H1 (cell line): ENCODE results near the gene FAM221B. TPM values are rescaled to one million over a fixed set of nuclear protein-coding genes. Genes with fewer than 3 reads are reported as not detected.

Experiments used
- CTCF ChIA-PET: fragments of 300-600 bp; sonication (Branson Sonifier 250); formaldehyde crosslinking; loops from one replicate; lab custom pipeline; 2021; ENCODE audit not compliant: partially characterized antibody; lab: Charles Lee
- POLR2A ChIA-PET: fragments of 300-600 bp; sonication (Branson Sonifier 250); formaldehyde crosslinking; loops from one replicate; lab custom pipeline; 2021; ENCODE audit warnings: inconsistent platforms; ENCODE audit not compliant: partially characterized antibody; lab: Charles Lee
- DNase-seq, 2 experiments: peaks; one replicate each; pipeline versions ENCODE4 v3.0.0 to v3.0.0-alpha.2; 2010 to 2022; ENCODE audit warnings: low spot score in 2 of 2, low read depth in 1 of 2, mixed read lengths in 1 of 2
- FAIRE-seq: peaks from 2 replicates; lab custom pipeline; 2011; peaks lifted over from hg19 to GRCh38; lab: Jason Lieb, UNC
- H2AFZ ChIP-seq: 2 replicates; pipeline ENCODE4 v1.8.1; 2012; ENCODE audit warnings: low read length, inconsistent platforms
- H2AK5ac ChIP-seq: 2 replicates; pipeline ENCODE4 v1.6.1; 2013; ENCODE audit warnings: low read depth, low read length
- H2BK120ac ChIP-seq: replicated peaks from 2 replicates; pipeline ENCODE3; 2013; ENCODE audit warnings: low read depth, low read length, inconsistent platforms
- H2BK12ac ChIP-seq: 2 replicates; pipeline ENCODE4 v1.6.1; 2013; ENCODE audit warnings: low read depth, low read length
- H2BK15ac ChIP-seq: 2 replicates; pipeline ENCODE4 v1.6.1; 2013; ENCODE audit warnings: low read length
- H2BK20ac ChIP-seq: 2 replicates; pipeline ENCODE4 v1.6.1; 2013; ENCODE audit warnings: low read length
- H2BK5ac ChIP-seq: 2 replicates; pipeline ENCODE4 v1.6.1; 2013; ENCODE audit warnings: low read depth, low read length
- H3K14ac ChIP-seq: 2 replicates; pipeline ENCODE4 v1.6.1; 2013; ENCODE audit warnings: inconsistent platforms; ENCODE audit not compliant: insufficient read length
- H3K18ac ChIP-seq: 2 replicates; pipeline ENCODE4 v1.6.1; 2013; ENCODE audit warnings: low read length; ENCODE audit errors: extremely low read depth
- H3K23ac ChIP-seq: 2 replicates; pipeline ENCODE4 v1.6.1; 2013; ENCODE audit warnings: inconsistent platforms; ENCODE audit not compliant: insufficient read length
- H3K23me2 ChIP-seq: 2 replicates; pipeline ENCODE4 v1.6.1; 2013; ENCODE audit warnings: low read depth, low read length
- H3K27ac ChIP-seq: 2 replicates; pipeline ENCODE4 v1.6.1; 2011; ENCODE audit warnings: low read depth, low read length, inconsistent platforms
- H3K27me3 ChIP-seq, 4 experiments: replicated peaks in 1 of 4; 1 replicate in 1 of 4; 2 replicates in 3 of 4; pipeline versions ENCODE4 v1.6.1 to v1.8.1; 2011 to 2013; ENCODE audit warnings: low read length in 3 of 4, mild to moderate bottlenecking in 3 of 4, inconsistent platforms in 2 of 4, mixed read lengths in 2 of 4, moderate library complexity in 1 of 4; ENCODE audit not compliant: control insufficient read depth in 3 of 4, insufficient read depth in 3 of 4; ENCODE audit errors: extremely low read depth in 1 of 4
- H3K36me3 ChIP-seq, 4 experiments: 2 replicates each; pipeline versions ENCODE4 v1.6.1 to v1.8.1; 2011 to 2013; ENCODE audit warnings: mild to moderate bottlenecking in 4 of 4, low read length in 3 of 4, moderate library complexity in 2 of 4, control low read depth in 1 of 4, inconsistent platforms in 1 of 4; ENCODE audit not compliant: insufficient read depth in 4 of 4, control insufficient read depth in 2 of 4
- H3K4ac ChIP-seq: replicated peaks from 2 replicates; pipeline ENCODE3; 2013; ENCODE audit warnings: low read length, low read depth, mixed read lengths, inconsistent platforms; ENCODE audit not compliant: insufficient read length
- H3K4me1 ChIP-seq, 4 experiments: replicated peaks in 1 of 4; 1 replicate in 1 of 4; 2 replicates in 3 of 4; pipeline versions ENCODE4 v1.6.1 to v1.8.1; 2011 to 2013; ENCODE audit warnings: low read length in 3 of 4, inconsistent platforms in 2 of 4, mixed read lengths in 1 of 4; ENCODE audit not compliant: insufficient read depth in 4 of 4, control insufficient read depth in 3 of 4
- H3K4me2 ChIP-seq, 2 experiments: 2 replicates each; pipeline versions ENCODE4 v1.6.1 to v1.8.1; 2011 to 2013; ENCODE audit warnings: low read depth in 2 of 2, low read length in 2 of 2, control low read depth in 1 of 2, inconsistent platforms in 1 of 2, mild to moderate bottlenecking in 1 of 2; ENCODE audit not compliant: insufficient read depth in 1 of 2
- H3K4me3 ChIP-seq, 4 experiments: fragments of 200-600, 300-600 bp in 1 of 4; sonication (generic), shearing (Covaris generic), sonication (Bioruptor Twin) in 1 of 4; 2 replicates each; pipeline versions ENCODE4 v1.5.1 to v1.8.1; 2011 to 2016; ENCODE audit warnings: low read length in 4 of 4, low read depth in 3 of 4, control low read depth in 2 of 4, inconsistent platforms in 2 of 4, mild to moderate bottlenecking in 2 of 4, mixed read lengths in 1 of 4, moderate library complexity in 1 of 4; ENCODE audit not compliant: insufficient read depth in 2 of 4; ENCODE audit errors: extremely low read depth in 1 of 4
- H3K56ac ChIP-seq: replicated peaks from 2 replicates; pipeline ENCODE3; 2013; ENCODE audit warnings: low read depth, mild to moderate bottlenecking, mixed read lengths, low read length, inconsistent platforms; ENCODE audit not compliant: insufficient read length
- H3K79me1 ChIP-seq: 2 replicates; pipeline ENCODE4 v1.6.1; 2013; ENCODE audit warnings: low read depth, low read length, control low read depth
- H3K79me2 ChIP-seq, 2 experiments: 2 replicates each; pipeline versions ENCODE4 v1.6.1 to v1.8.1; 2012 to 2013; ENCODE audit warnings: low read length in 2 of 2, mild to moderate bottlenecking in 2 of 2, inconsistent platforms in 1 of 2; ENCODE audit not compliant: insufficient read depth in 2 of 2, control insufficient read depth in 1 of 2
- H3K9ac ChIP-seq, 4 experiments: replicated peaks in 1 of 4; 1 replicate in 1 of 4; 2 replicates in 3 of 4; pipeline versions ENCODE4 v1.6.1 to v1.8.1; 2011 to 2013; ENCODE audit warnings: low read depth in 3 of 4, low read length in 3 of 4, control low read depth in 2 of 4, mild to moderate bottlenecking in 2 of 4, moderate library complexity in 2 of 4, inconsistent platforms in 1 of 4; ENCODE audit errors: extremely low read depth in 1 of 4
- H3K9me3 ChIP-seq, 2 experiments: 2 replicates each; pipeline versions ENCODE4 v1.6.1 to v1.8.1; 2012 to 2013; ENCODE audit warnings: mild to moderate bottlenecking in 2 of 2, moderate library complexity in 2 of 2, control low read depth in 1 of 2, inconsistent platforms in 1 of 2, low read depth in 1 of 2, low read length in 1 of 2, mixed read lengths in 1 of 2; ENCODE audit not compliant: insufficient read depth in 2 of 2
- H4K20me1 ChIP-seq, 2 experiments: replicated peaks in 1 of 2; 2 replicates each; pipeline versions ENCODE3 to v1.8.1; 2011 to 2013; ENCODE audit warnings: inconsistent platforms in 2 of 2, low read length in 2 of 2, mild to moderate bottlenecking in 1 of 2; ENCODE audit not compliant: insufficient read depth in 2 of 2, control insufficient read depth in 1 of 2
- H4K5ac ChIP-seq: 2 replicates; pipeline ENCODE4 v1.6.1; 2013; ENCODE audit warnings: low read length, low read depth, mixed read lengths, inconsistent platforms; ENCODE audit not compliant: insufficient read length
- H4K8ac ChIP-seq: 2 replicates; pipeline ENCODE4 v1.8.0; 2013; ENCODE audit warnings: mild to moderate bottlenecking, moderate library complexity, low read length, inconsistent platforms; ENCODE audit not compliant: insufficient read depth; ENCODE audit errors: extremely low read depth
- H4K91ac ChIP-seq: replicated peaks from 2 replicates; pipeline ENCODE3; 2013; ENCODE audit warnings: low read length, mixed read lengths, inconsistent platforms; ENCODE audit not compliant: insufficient read length
- CREB1 ChIP-seq: IDR thresholded peaks from 2 replicates; pipeline ENCODE4 v1.6.1; 2012; ENCODE audit warnings: inconsistent platforms
- CTCF ChIP-seq, 3 experiments: IDR thresholded peaks; 1 replicate in 2 of 3; 2 replicates in 1 of 3; pipeline versions ENCODE4 v1.5.1 to v1.6.1; 2011; ENCODE audit warnings: low read length in 3 of 3, mild to moderate bottlenecking in 3 of 3, inconsistent platforms in 2 of 3, low read depth in 1 of 3, moderate library complexity in 1 of 3; ENCODE audit not compliant: insufficient read depth in 1 of 3; ENCODE audit errors: control extremely low read depth in 1 of 3
- EGR1 ChIP-seq: IDR thresholded peaks from 2 replicates; pipeline ENCODE4 v1.6.1; 2011; ENCODE audit warnings: low read depth, low read length, borderline replicate concordance
- GABPA ChIP-seq: IDR thresholded peaks from 2 replicates; pipeline ENCODE4 v1.6.1; 2011; ENCODE audit warnings: mild to moderate bottlenecking, low read length, moderate library complexity, borderline replicate concordance; ENCODE audit not compliant: insufficient read depth
- MAFK ChIP-seq: IDR thresholded peaks from 2 replicates; pipeline ENCODE4 v1.6.1; 2012; ENCODE audit warnings: low read depth, mild to moderate bottlenecking, improper control_type of control experiment, low read length
- RBBP5 ChIP-seq: IDR thresholded peaks from 2 replicates; pipeline ENCODE4 v1.7.1; 2012; ENCODE audit warnings: low read depth, mild to moderate bottlenecking, inconsistent platforms, low read length, moderate library complexity, borderline replicate concordance
- SIN3A ChIP-seq, 2 experiments: IDR thresholded peaks in 1 of 2; conservative IDR thresholded peaks in 1 of 2; 2 replicates each; pipeline ENCODE4 v1.6.1; 2011 to 2012; ENCODE audit warnings: low read length in 2 of 2, improper control_type of control experiment in 1 of 2, low read depth in 1 of 2, mild to moderate bottlenecking in 1 of 2
- SP1 ChIP-seq: IDR thresholded peaks from 2 replicates; pipeline ENCODE4 v1.6.1; 2011; ENCODE audit warnings: low read depth, low read length
- WGBS, 2 experiments: shearing (Covaris generic) in 1 of 2; methylation state at CpG; one replicate each; pipeline versions ENCODE4 v1.1.6 to v1.1.7; 2013 to 2015; ENCODE audit warnings: low lambda C conversion rate in 2 of 2, mixed read lengths in 2 of 2, inconsistent platforms in 1 of 2, low coverage in 1 of 2, missing lambda C conversion rate in 1 of 2; ENCODE audit not compliant: insufficient replicate concordance in 2 of 2, insufficient coverage in 1 of 2, insufficient read length in 1 of 2; ENCODE audit errors: extremely low coverage in 1 of 2, missing lambda C conversion rate in 1 of 2; 5-methylcytosine and 5-hydroxymethylcytosine counted together
- polyA plus RNA-seq, 7 experiments: library from polyadenylated mRNA; depleted of rRNA in 3 of 7; stranded (reverse) in 5 of 7; unstranded in 2 of 7; fragments of >200 nt in 5 of 7; fragments of 200-250 nt in 2 of 7; gene quantifications; 1 replicate in 5 of 7; 2 replicates in 1 of 7; 4 replicates in 1 of 7; pipeline versions ENCODE4 v1.2.1 to v1.2.3, GENCODE V29; 2011 to 2013; ENCODE audit warnings: missing spikeins in 2 of 7, mixed read lengths in 2 of 7
- total RNA-seq: library from RNA; stranded (reverse); fragmentation: NEBNext Ultra II Directional; extraction: Animal tissue kit (Norgen Biotek cat#: 25700); gene quantifications from 2 replicates; pipeline ENCODE4 v1.2.1, GENCODE V29; 2021

The FAM221B gene
- total and polyA plus RNA-seq, 2 of the 8 experiments (the other 6 are each of a cell fraction or from before 2014, with no cell fraction given), result not detected

DNA sequence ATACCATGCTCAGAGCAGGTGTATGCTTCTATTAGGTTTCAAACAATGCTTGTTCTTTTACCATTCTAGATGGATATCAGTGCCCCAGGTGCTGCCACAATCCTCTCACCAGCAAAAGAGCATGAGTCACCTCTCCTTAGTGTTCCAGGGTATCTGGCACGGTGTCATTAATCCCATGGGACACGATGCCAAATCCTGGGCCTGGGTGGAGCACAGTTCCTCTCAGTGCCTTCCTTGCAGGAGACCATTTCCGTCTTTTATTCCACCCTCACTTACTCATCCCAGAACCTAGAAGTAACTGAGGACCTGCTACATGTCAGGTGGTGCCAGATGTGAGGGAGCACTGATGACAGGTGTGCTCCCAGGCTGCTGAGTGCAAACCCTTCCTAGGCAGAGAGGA lies 43.0 kb upstream of the FAM221B start:
- Histone ChIP-seq H2BK15ac (no peak overlapping the region), H2AFZ (no peak overlapping the region), H4K5ac (no peak overlapping the region), H2AK5ac (no peak overlapping the region), H3K56ac (no peak overlapping the region), H2BK120ac (no peak overlapping the region), H3K4me2 (no peak overlapping the region), H3K36me3 (no peaks in the 10 kb centered on the region), H3K23me2 (no peaks in the 10 kb centered on the region), H4K20me1 (peaks cover 0 to 3% of the 10 kb centered on the region in 2 experiments), H3K27ac (no peak overlapping the region), H3K79me1 (no peaks in the 10 kb centered on the region), H2BK5ac (no peak overlapping the region), H2BK12ac (peak overlapping the region; percentile 33; the same call in 1 of the 2 replicates), H4K8ac (no peak overlapping the region), H3K27me3 (peaks cover 0 to 2% (median 0%) of the 10 kb centered on the region in 4 experiments; a peak in 1 of 7 replicates), H3K9me3 (peaks cover 0 to 3% of the 10 kb centered on the region in 2 experiments; a peak in 2 of 4 replicates), H3K23ac (no peak overlapping the region), H3K18ac (no peak overlapping the region), H3K9ac (no peak overlapping the region), H3K4me3 (no peak overlapping the region), H3K79me2 (no peaks in the 10 kb centered on the region), H3K4ac (no peak overlapping the region), H3K4me1 (peaks cover 0 to 8% (median 6%) of the 10 kb centered on the region in 4 experiments; a peak in 6 of 7 replicates), H3K14ac (no peak overlapping the region), H4K91ac (no peak overlapping the region), H2BK20ac (no peak overlapping the region; the same call in 1 of the 2 replicates)
- CTCF ChIA-PET, result interaction anchor here (0.8 to 2.1 kb wide), 3 partner anchors 10 to 38 kb away, joined by 3 to 7 read pairs (median 3); no protein-coding TSS in a partner anchor
- POLR2A ChIA-PET, result interaction anchor here (1.8 kb wide), 1 partner anchor 10 kb away, joined by 5 read pairs; no protein-coding TSS in a partner anchor
- FAIRE-seq (no peak), DNase-seq (peak in 1 of 2 experiments; percentile 35)
- WGBS, 2 experiments, result 89% methylated on average over 3 of the region's 3 CpGs; no CpG with 5 or more reads in 1 of the 2 experiments
- TF ChIP-seq CREB1 (no peak), CTCF (IDR thresholded peaks at IDR 0.05; ENCODE audit: control extremely low read depth in 1 of 3, insufficient read depth in 1 of 3, low read depth in 1 of 3, low read length in 3 of 3) (no peak), EGR1 (no peak), SP1 (no peak), SIN3A (conservative IDR thresholded peaks at IDR 0.05 in 1 of 2, IDR thresholded peaks at IDR 0.05 in 1 of 2; ENCODE audit: low read depth in 1 of 2, low read length in 2 of 2) (no peak), MAFK (no peak), RBBP5 (no peak), GABPA (no peak)
